Hindlimb muscle (tissue), 1 donor: ENCODE measurements around the gene AARS2. TPM values are rescaled to one million over a fixed set of nuclear protein-coding genes. Genes with fewer than 3 reads are reported as not detected.

Source experiments
- DNase-seq: peaks from one replicate; pipeline ENCODE4 v3.0.0-alpha.2; 2013
- polyA plus RNA-seq: library from polyadenylated mRNA; unstranded; fragments of 120-200 nt; gene quantifications from one replicate; pipeline ENCODE4 v1.2.1, GENCODE V29; 2013; ENCODE audit not compliant: insufficient read length

AARS2 gene
- polyA plus RNA-seq, 1 donor, result 9.9 TPM

DNA sequence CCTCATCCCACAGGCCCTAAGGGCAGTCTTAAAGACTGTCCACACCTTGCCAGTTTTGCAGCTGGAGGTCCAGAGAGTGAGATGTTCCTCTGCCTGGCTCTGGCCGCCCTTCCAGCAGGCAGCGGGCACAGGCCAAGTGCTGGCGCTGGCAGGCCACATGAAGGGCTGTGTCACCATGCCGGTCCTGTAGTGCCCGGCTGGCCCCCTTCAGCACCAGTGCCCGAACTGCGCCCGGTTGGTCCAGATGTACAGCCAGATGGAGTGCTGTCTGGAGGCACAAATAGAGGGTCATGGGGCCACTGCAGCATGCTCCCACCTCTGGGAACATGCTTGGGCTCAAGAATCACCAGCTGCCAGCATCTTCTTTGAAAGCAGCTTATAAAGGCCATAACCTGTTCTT is 51.6 kb downstream of the AARS2 start:
- no peak for DNase-seq

DNA sequence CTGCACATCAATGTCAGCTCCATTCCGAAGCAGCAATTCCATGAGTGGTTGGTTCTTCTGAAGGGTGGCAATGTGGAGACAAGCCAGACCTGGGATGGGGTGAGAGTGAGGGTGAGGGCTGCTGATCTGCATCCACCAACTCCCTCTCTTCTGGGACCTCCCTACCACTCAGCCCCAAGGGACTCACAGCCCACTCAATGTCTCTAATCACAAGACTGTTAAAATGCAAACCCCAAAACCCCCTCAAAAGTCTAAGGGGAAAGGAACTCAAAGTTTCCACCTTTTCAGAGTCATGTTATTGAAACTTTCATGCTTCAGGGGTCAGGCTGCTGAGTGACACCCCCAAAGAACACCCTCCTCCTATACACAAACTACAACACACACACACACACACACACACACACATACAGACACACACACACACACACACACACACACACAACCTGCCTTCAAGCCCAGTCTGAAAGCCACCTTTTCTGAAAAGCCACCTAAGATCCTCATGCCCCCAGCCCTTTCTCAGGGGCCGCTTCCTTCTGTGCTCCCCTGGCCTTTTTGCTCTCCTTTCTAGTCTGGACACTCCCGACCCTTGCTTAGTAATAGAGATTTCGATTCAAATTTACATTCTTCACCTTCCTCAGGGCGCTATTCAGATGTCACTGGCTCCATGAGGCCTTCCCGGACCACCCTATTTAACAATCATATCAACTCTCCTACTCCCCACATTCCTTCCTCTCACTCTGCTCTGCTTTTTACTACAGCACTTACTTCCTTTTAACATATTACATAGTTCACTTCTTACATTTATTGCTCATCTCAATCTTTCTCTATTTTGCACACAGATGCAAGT is 52.5 kb downstream of the AARS2 start:
- DNase-seq, result no peak

DNA sequence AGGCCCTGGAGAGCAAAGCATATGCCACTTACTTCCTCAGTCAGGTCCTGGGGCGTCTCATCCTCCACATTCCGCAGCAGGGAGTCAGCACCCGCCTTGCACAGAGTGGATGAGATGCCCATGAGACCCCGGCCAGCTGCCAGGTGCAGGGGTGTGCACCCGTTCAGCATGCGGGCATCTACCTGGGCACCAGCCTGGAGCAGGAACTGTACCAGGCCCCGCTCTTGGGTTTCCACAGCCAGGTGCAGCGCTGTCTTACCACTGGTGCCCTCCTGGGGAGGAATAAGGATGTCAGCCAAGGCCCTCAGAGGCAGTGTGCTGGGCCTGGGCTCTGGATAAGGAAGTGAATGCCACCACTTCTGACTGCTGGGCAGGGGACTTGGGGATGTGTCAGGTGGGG is 53.1 kb downstream of the AARS2 start:
- no peak for DNase-seq

DNA sequence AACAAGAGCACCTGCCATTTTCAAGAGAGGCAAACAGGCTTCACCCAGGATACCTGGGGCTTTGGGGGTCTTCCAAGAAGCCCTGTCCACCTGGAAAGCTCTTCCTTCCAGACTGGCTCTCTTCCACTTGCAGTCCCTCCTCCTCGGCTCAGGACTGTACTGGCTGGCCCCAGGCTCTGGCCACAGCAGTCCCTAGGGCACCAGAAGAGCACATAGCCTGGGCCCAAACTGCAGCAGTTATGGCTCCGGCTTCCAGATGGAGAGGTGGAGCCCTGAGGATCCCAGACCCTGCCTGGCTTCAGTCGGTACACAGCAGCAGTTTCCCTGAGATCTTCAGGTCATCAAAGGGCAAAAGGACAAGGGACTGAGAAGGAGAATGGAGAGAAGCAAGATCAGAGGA is 54.2 kb downstream of the AARS2 start:
- DNase-seq, result no peak

DNA sequence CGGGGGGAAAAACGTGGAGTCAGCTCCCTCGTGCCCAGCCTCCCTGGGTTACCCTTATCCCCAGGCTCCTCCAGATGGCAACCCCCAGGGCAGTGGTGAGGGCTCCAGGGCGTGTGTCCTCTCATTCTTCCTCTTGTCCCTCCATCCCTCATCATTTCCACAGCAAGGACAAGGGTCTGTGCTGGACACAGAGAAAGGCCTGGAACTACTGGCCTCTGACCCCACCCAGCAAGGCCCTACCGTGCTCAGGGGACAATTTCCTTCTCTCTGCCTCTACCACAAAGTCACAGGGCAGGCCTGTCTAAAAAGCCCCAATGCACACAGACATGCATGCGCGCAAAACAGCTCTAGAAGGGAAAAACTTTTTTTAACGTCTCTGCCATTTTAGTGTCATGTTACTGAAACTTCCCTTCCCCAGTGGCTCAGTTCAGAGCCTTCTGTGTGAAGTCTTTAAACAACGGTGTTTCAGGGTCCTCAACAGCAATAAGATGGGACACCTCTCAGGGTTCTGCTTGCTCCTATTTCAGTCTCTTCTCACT is 54.8 kb downstream of the AARS2 start:
- no peak for DNase-seq

DNA sequence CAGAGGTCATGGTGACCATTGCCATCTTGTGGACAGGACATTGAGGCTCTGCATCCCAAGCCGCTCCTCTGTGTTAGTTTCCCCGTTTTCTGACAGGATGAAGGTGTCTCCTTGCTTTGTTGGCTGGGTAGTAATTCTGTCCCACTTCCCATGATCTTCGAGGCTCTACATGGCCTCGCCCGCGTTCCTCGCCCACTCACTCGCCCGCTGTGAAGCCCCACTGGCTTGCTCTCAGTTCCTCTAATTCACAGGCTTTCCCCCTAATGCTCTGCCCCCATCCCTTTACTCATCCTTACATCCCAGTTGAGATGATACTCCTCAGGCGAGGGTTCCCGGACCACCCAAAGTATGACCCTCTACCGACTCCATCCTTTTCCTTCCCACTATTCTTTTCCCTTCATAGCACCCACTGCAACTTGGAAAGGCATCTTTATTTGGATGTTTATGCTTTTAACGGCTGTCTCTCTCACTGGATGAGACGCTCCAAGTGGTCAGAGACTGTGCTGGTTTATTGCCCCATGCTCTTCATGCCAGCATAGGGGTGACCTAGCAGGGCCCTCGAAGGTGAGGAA is 55.3 kb downstream of the AARS2 start:
- no peak for DNase-seq

DNA sequence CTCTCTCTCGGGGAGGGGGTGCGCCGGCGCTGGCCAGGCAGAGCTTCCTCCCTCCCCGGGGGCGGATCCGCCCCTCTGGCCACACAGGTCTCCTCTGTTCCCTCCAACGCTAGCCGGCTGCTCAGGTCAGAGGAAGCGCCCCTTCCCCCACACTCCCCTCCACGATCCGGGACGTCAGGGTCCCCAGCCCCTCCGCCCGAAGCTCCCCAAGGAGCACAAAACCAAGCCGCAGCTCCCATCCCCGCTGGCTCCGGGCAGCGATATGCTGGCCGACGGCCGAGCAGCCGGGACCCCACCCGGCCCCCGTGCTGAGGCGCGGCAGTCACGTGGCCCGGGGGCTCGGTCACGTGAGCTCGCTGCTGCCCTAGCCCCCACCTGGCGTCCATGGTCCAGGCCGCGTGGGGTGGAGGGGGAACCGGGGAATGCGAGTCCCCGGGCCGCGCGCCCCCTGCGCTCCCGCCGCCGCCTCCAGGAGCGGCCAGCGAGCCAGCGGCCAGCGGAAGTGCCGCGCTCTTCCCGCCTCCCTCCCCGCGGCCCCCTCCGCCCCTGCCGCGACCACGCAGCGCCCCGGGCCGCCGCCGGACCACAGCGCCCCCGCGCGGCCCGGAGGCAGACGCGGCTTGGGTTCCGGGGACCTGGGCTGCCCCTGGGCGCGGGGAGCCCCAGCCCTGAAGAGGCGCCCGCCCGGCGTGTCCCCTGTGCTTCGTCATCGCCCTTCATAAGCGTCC is 56.0 kb downstream of the AARS2 start, which contains the start of gene SLC35B2:
TSS of gene SLC35B2 (minus strand) at position 504 of the 728 bp plus-strand sequence. CDS start at position 386, 118 bp downstream.
- DNase-seq, result peak; percentile 86

DNA sequence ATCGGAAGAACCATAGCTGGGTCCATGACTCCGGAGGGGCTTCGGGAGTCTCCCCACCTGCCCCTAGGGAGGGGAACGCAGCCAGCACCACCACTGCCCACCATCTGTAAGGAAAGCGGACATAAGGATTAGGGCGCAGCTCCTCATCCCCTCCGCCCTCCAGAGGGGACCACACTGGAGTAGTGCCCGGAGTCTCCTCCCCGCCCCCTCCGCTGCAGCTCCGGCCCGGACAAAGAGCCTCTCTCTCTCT is 56.4 kb downstream of the AARS2 start:
- no peak for DNase-seq

DNA sequence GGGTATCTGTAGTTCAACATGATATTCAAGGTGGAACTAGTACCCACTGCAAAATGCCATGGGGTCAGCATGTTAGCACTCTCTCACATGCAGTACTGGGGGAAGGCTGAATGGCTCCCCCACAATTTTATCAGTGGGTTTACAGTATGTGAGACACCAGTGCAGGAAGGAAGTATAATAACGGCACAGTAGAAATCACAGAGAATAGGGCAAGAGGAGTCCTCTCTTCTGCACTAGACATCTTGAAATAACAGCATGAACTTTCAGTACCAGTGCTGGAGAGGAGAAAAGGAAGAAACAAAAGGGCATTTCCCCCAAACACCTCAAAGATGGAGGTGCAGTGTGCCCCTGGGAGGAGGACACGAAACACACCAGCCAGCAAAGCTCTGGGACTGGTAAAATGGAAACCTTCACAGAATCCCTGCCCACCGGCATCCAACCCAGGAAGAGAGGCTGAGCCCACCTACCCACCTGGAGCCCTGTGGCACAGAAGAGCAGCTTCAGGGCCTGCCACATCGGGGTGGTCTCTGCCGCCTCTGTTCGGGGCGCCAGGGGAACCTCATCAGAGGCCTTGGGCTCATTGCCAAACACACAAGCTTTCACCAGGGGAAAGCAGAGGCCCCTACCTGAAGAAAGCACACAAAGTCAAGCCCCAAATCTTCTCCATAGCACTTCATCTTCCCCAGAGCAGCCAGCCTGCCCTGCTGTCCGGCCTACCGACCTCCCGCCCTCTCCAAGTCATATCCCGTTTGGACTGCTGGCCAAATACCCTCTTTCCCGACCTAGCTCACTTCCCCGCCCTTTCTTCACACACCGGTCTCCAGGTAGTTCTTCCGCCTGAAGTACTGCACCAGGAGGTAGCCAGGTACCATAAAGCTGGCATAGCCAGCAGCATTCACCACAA is 57.0 kb downstream of the AARS2 start:
- no peak for DNase-seq

DNA sequence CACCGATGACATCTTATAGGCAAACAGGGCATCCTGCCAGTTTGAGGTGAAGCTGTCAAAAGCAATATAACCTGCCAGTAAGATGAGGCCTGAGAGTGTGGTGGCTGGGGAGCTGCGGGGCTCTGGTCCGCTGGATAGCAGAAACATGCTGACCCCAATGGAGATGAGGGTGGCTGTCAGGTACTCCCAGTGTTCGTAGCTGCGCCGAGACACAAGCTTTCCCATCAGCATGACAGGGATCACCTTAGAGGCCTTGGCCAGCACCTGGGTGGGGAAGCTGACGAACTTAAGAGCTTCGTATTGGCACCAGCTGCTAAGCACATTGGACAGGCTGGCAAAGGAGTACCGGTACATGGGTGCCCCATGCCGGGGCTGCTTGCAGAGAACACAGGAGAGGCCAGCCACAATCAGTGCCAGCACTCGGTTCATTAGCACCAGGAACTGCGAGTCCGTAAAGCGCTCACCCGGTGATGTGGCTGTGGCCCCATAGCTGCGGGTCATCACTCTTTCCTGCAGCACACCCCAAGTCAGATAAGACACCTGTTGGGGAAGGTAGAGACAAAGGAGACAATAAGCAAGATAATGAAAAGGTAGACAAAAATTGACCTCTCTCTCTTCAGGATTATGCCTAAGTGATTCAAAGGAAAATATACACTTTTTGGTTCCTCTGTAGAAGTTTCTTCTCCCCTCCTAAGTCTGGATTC is 57.9 kb downstream of the AARS2 start:
- no peak for DNase-seq

DNA sequence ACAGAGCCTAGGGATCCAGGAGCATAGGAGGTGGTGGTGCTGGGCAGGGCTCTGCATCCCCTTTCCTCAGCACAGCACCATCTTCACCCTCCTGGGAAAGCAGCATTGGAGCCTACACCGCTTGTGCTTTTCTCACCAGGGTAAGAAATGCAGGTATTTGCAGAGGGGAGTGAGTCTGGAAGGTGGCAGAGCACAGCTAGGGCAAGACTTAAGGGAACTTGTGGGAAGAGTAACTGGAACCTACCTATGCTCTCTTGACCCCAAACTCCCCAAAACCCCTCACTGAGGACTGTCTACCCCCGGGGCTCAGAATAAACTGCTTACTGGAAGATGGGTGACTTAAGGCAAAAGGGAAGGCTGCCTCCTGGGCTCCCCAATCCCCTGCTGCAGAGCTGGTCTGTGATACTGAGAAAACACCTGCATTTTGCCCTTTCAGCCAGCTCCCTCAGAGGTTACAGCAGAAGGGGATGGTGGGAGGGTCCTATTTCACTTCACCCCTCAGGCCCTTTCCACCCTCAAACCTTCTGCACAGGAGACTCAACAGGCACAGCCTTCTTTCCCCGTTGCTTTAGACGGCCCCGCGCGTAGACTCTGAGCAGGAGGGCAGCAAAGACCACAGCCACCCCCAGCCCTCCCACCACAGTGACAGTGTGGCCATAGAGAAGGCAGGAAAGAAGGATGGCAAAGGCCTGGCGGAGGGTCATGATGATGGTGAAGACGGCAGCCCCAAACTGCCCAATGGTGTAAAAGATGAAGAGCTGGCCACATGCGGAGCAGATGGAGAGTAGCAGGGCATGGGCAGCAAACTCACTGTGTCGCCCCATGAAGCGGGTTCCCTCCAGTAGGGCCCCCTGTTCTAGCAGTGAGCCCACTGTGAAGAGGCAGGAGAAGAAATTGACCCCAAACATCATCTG is 58.7 kb downstream of the AARS2 start:
- no peak for DNase-seq

DNA sequence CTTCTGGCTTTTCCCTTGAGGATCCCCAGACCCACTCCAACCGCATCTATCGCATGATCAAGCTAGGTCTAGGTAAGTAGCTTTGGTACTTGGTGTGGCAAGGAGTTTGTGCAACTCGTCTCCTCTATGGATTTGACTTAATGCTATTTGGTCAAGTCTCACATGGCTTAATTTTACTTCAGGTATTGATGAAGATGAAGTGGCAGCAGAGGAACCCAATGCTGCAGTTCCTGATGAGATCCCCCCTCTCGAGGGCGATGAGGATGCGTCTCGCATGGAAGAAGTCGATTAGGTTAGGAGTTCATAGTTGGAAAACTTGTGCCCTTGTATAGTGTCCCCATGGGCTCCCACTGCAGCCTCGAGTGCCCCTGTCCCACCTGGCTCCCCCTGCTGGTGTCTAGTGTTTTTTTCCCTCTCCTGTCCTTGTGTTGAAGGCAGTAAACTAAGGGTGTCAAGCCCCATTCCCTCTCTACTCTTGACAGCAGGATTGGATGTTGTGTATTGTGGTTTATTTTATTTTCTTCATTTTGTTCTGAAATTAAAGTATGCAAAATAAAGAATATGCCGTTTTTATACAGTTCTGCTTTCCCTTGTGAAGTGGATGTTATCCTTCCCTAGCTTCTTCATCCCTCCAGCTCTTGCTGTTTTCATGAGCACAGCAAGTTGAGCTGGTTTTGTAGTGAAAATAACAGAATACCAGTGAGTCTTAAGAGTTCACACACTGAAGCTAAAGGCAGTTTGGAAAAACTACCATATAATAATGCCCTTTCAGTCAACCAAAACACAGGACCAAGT is 59.6 kb downstream of the AARS2 start:
- DNase-seq, result no peak

DNA sequence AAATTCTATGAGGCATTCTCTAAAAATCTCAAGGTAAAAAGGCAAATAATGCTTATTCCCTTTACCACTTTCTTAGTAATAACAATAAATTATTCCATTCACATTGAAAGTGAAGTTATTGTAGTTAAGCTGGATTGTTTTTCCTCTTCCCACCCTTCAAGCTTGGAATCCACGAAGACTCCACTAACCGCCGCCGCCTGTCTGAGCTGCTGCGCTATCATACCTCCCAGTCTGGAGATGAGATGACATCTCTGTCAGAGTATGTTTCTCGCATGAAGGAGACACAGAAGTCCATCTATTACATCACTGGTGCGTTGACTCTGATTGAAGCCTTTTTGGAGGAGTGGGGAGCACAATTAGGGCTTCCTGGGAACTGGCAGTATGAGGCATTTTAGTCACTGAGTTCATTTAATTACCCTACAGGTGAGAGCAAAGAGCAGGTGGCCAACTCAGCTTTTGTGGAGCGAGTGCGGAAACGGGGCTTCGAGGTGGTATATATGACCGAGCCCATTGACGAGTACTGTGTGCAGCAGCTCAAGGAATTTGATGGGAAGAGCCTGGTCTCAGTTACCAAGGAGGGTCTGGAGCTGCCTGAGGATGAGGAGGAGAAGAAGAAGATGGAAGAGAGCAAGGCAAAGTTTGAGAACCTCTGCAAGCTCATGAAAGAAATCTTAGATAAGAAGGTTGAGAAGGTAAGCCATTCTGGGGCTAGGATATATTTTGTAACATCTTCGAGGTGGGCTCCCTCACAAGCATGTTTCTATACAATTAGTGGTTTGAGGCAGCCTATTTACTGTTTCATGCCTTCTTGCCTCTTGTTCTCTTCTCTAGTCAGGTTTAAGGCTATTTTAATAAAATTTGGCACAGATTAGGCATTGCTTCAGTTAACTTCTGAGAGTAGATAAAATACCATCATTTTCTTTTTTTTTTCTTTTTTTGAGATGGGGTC is 61.3 kb downstream of the AARS2 start:
- DNase-seq, result no peak

DNA sequence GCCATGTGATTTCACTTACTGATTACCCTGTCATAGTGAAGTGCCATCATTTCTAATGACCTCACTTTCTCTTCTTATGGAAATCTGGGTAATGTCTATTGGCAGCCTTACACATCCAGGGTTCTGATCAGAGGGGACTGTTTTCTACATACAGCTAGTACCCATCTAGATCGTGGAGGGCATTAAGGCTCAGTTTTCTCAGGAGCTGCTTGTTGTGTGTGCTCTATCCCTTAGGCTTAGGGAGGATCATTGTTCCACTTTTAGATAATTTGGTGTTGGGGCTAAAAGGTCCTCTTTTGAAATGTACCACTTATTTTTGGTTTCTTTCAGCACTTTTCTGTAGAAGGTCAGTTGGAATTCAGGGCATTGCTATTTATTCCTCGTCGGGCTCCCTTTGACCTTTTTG is 62.4 kb downstream of the AARS2 start:
- no peak for DNase-seq

DNA sequence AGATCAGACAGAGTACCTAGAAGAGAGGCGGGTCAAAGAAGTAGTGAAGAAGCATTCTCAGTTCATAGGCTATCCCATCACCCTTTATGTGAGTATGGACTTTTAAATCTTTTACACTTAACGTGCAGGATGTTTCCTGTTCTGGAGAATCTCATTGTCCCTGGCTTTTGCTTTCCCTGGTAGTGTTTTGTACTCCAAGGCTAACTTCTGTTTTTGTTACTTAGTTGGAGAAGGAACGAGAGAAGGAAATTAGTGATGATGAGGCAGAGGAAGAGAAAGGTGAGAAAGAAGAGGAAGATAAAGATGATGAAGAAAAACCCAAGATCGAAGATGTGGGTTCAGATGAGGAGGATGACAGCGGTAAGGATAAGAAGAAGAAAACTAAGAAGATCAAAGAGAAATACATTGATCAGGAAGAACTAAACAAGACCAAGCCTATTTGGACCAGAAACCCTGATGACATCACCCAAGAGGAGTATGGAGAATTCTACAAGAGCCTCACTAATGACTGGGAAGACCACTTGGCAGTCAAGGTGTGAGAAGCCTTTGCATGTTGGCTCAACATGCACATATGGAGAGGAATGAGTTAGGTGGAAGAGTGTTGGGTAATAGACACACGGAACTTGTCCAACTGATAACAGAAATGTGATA is 63.0 kb downstream of the AARS2 start:
- DNase-seq, result no peak
